Activated CD4-positive, alpha-beta T cell treated with anti-CD3 and anti-CD28 coated beads, Interleukin-2, amount 50 U/mL, for 1 hour (primary cell): ENCODE data around the gene HPDL.
"Not testable (repeated sequence)": the region's sequence is repeated elsewhere in the genome, so short reads cannot be mapped to it uniquely, and the experiment has no call there.

ENCODE experiments used
- DNase-seq: peaks from one replicate; pipeline ENCODE4 v3.0.0-alpha.2; 2020

The HPDL gene

GRCh38 chr1:45354838-45355237 is 28.1 kb downstream of the HPDL start:
- no peak for DNase-seq

GRCh38 chr1:45355683-45356082 is 29.0 kb downstream of the HPDL start:
- DNase-seq = no peak

GRCh38 chr1:45356186-45356585 is 29.5 kb downstream of the HPDL start:
- DNase-seq = no peak

- DNase-seq = peak; percentile 36
These were observed 33.3 kb downstream of the HPDL start for GRCh38 chr1:45359882-45360513.

GRCh38 chr1:45360981-45361380 is 34.3 kb downstream of the HPDL start:
- not testable (repeated sequence) for DNase-seq

- no peak for DNase-seq
These were observed 37.6 kb downstream of the HPDL start for GRCh38 chr1:45364294-45364693.

- DNase-seq = no peak
These were observed 38.4 kb downstream of the HPDL start for GRCh38 chr1:45365051-45365450.

GRCh38 chr1:45370575-45370974 is 43.9 kb downstream of the HPDL start:
- DNase-seq = no peak

- DNase-seq = no peak
These were observed 46.9 kb downstream of the HPDL start for GRCh38 chr1:45373573-45373972.

- DNase-seq = no peak
These were observed 48.7 kb downstream of the HPDL start for GRCh38 chr1:45375104-45376090.

- no peak for DNase-seq
These were observed 51.5 kb downstream of the HPDL start for GRCh38 chr1:45378184-45378583.
